ENCODE data around the gene GIPR. TPM values are rescaled to one million over a fixed set of nuclear protein-coding genes. Genes with fewer than 3 reads are reported as not detected.
A peak's percentile ranks its signal among the peaks of the same experiment; 100 is the strongest.
"Not testable (repeated sequence)": the region's sequence is repeated elsewhere in the genome, so short reads cannot be mapped to it uniquely, and the experiment has no call there.

Gene GIPR
- under 1 TPM in 1 of 2 donors, not detected in 1; 0.14 TPM for total RNA-seq

GRCh38 chr19:45667620-45668341, at the start of gene GIPR:
GIPR (plus strand) TSS chr19:45668221; CDS start chr19:45669521, 1,300 bp downstream.
- Histone ChIP-seq H3K4me3 (peak within 1 kb of the TSS; percentile 68), H3K27me3 (replicated peaks; ENCODE audit: insufficient read depth) (peaks cover 26% of the 10 kb centered on the region), H3K27ac (no peak within 1 kb of the TSS), H3K9me3 (no peaks in the 10 kb centered on the region), H3K4me1 (ENCODE audit: control insufficient read depth in 1 of 2, low read depth in 2 of 2) (peaks cover 12 to 18% of the 10 kb centered on the region in 2 donors), H3K36me3 (no peaks in the 10 kb centered on the region)
- ATAC-seq (ENCODE audit: insufficient number of reproducible peaks, low FRiP score, low read depth) (peak; percentile 34), DNase-seq (ENCODE audit: low spot score) (no peak)
- no peak for TF ChIP-seq CTCF (IDR thresholded peaks at IDR 0.05)

GRCh38 chr19:45621389-45621788, 46.6 kb upstream of the GIPR start:
- Histone ChIP-seq H3K27ac (no peak overlapping the region), H3K36me3 (peaks cover 29% of the 10 kb centered on the region), H3K4me3 (no peak overlapping the region), H3K9me3 (no peaks in the 10 kb centered on the region), H3K27me3 (replicated peaks; ENCODE audit: insufficient read depth) (no peaks in the 10 kb centered on the region), H3K4me1 (ENCODE audit: control insufficient read depth in 1 of 2, low read depth in 2 of 2) (no peaks in the 10 kb centered on the region)
- DNase-seq (ENCODE audit: low spot score) (no peak), ATAC-seq (ENCODE audit: insufficient number of reproducible peaks, low FRiP score, low read depth) (no peak)
- TF ChIP-seq CTCF (IDR thresholded peaks at IDR 0.05): no peak

- no peak for ATAC-seq (ENCODE audit: insufficient number of reproducible peaks, low FRiP score, low read depth)
- peaks cover 29% of the 10 kb centered on the region for H3K36me3 ChIP-seq
These were observed 46.0 kb upstream of the GIPR start for GRCh38 chr19:45621976-45622503.

GRCh38 chr19:45623984-45624383, 44.0 kb upstream of the GIPR start:
- Histone ChIP-seq H3K9me3 (no peaks in the 10 kb centered on the region), H3K27ac (no peak overlapping the region), H3K36me3 (peaks cover 37% of the 10 kb centered on the region), H3K27me3 (replicated peaks; ENCODE audit: insufficient read depth) (no peaks in the 10 kb centered on the region), H3K4me3 (no peak overlapping the region), H3K4me1 (ENCODE audit: control insufficient read depth in 1 of 2, low read depth in 2 of 2) (no peaks in the 10 kb centered on the region)
- ATAC-seq (ENCODE audit: insufficient number of reproducible peaks, low FRiP score, low read depth) (no peak), DNase-seq (ENCODE audit: low spot score) (no peak)
- TF ChIP-seq CTCF (IDR thresholded peaks at IDR 0.05): no peak

More at GRCh38 chr19:45621976-45622503, 46.0 kb upstream of the GIPR start:
- Histone ChIP-seq H3K9me3 (no peaks in the 10 kb centered on the region), H3K27ac (no peak overlapping the region), H3K4me1 (ENCODE audit: control insufficient read depth in 1 of 2, low read depth in 2 of 2) (no peaks in the 10 kb centered on the region), H3K4me3 (no peak overlapping the region), H3K27me3 (replicated peaks; ENCODE audit: insufficient read depth) (no peaks in the 10 kb centered on the region)
- TF ChIP-seq CTCF (IDR thresholded peaks at IDR 0.05): no peak
- no peak for DNase-seq (ENCODE audit: low spot score)

- H3K9me3 ChIP-seq; H3K27me3 ChIP-seq (replicated peaks; ENCODE audit: insufficient read depth); ATAC-seq (ENCODE audit: insufficient number of reproducible peaks, low FRiP score, low read depth); H3K27ac ChIP-seq; DNase-seq (ENCODE audit: low spot score); H3K4me1 ChIP-seq (ENCODE audit: control insufficient read depth in 1 of 2, low read depth in 2 of 2); H3K4me3 ChIP-seq: not testable (repeated sequence)
- H3K36me3 ChIP-seq: peaks cover 24% of the 10 kb centered on the region
These were observed 39.8 kb upstream of the GIPR start for GRCh38 chr19:45628219-45628618.
